ENCODE measurements around the gene CCDC63. TPM values are rescaled to one million over a fixed set of nuclear protein-coding genes. Genes with fewer than 3 reads are reported as not detected.

CCDC63 gene
- total and polyA plus RNA-seq, 4 donors = not detected

GRCh38 chr12:110804406-110804805, 42.4 kb upstream of the CCDC63 start:
- ATAC-seq (ENCODE audit: insufficient read depth, low FRiP score) = no peak
- 63 to 69% methylated on average over 3 of the region's 3 CpGs for WGBS, 2 donors
- H3K27me3 ChIP-seq (ENCODE audit: control insufficient read depth in 3 of 3, insufficient read depth in 3 of 3, low read length in 2 of 3) = no peaks in the 10 kb centered on the region
- no peak overlapping the region for H3K4me3 ChIP-seq
- H3K27ac ChIP-seq (ENCODE audit: low read depth in 1 of 2, low read length in 1 of 2) = no peak overlapping the region
- DNase-seq = no peak
- H3K4me1 ChIP-seq (ENCODE audit: control insufficient read depth in 5 of 5, insufficient read depth in 5 of 5, low read length in 5 of 5) = peaks cover 0 to 1% (median 0%) of the 10 kb centered on the region in 5 donors
- H3K9ac ChIP-seq (ENCODE audit: insufficient read depth in 1 of 2, low read length in 2 of 2) = no peak overlapping the region
- H3K36me3 ChIP-seq (ENCODE audit: control insufficient read depth in 4 of 4, insufficient read depth in 4 of 4, low read length in 4 of 4) = no peaks in the 10 kb centered on the region
- no peak for TF ChIP-seq CTCF (IDR thresholded peaks at IDR 0.05; ENCODE audit: control extremely low read depth, extremely low read depth)
- peaks cover 0 to 10% (median 2%) of the 10 kb centered on the region in 4 donors for H3K9me3 ChIP-seq (ENCODE audit: control insufficient read depth in 4 of 4, insufficient read depth in 3 of 4, low read length in 3 of 4)

- WGBS, 2 donors = 81 to 87% methylated on average over 7 of the region's 7 CpGs
- H3K9ac ChIP-seq (ENCODE audit: insufficient read depth in 1 of 2, low read length in 2 of 2) = no peak overlapping the region
- ATAC-seq (ENCODE audit: insufficient read depth, low FRiP score) = no peak
- no peak overlapping the region for H3K4me3 ChIP-seq
- no peak for DNase-seq
- peaks cover 0 to 7% (median 2%) of the 10 kb centered on the region in 4 donors for H3K9me3 ChIP-seq (ENCODE audit: control insufficient read depth in 4 of 4, insufficient read depth in 3 of 4, low read length in 3 of 4)
- no peaks in the 10 kb centered on the region for H3K36me3 ChIP-seq (ENCODE audit: control insufficient read depth in 4 of 4, insufficient read depth in 4 of 4, low read length in 4 of 4)
- H3K4me1 ChIP-seq (ENCODE audit: control insufficient read depth in 5 of 5, insufficient read depth in 5 of 5, low read length in 5 of 5) = peaks cover 0 to 1% (median 0%) of the 10 kb centered on the region in 5 donors
- H3K27ac ChIP-seq (ENCODE audit: low read depth in 1 of 2, low read length in 1 of 2) = no peak overlapping the region
- TF ChIP-seq CTCF (IDR thresholded peaks at IDR 0.05; ENCODE audit: control extremely low read depth, extremely low read depth) = no peak
- peaks cover 0 to 2% (median 0%) of the 10 kb centered on the region in 3 donors for H3K27me3 ChIP-seq (ENCODE audit: control insufficient read depth in 3 of 3, insufficient read depth in 3 of 3, low read length in 2 of 3)
Observed at GRCh38 chr12:110807640-110808039, 39.1 kb upstream of the CCDC63 start.

- DNase-seq (no peak), ATAC-seq (ENCODE audit: insufficient read depth, low FRiP score) (no peak)
- peaks cover 0 to 5% (median 2%) of the 10 kb centered on the region in 4 donors for H3K9me3 ChIP-seq (ENCODE audit: control insufficient read depth in 4 of 4, insufficient read depth in 3 of 4, low read length in 3 of 4)
- TF ChIP-seq CTCF (IDR thresholded peaks at IDR 0.05; ENCODE audit: control extremely low read depth, extremely low read depth) = no peak
- no peak overlapping the region for H3K9ac ChIP-seq (ENCODE audit: insufficient read depth in 1 of 2, low read length in 2 of 2)
- peaks cover 0 to 4% (median 0%) of the 10 kb centered on the region in 3 donors for H3K27me3 ChIP-seq (ENCODE audit: control insufficient read depth in 3 of 3, insufficient read depth in 3 of 3, low read length in 2 of 3)
- H3K27ac ChIP-seq (ENCODE audit: low read depth in 1 of 2, low read length in 1 of 2) = no peak overlapping the region
- peaks cover 0 to 1% (median 0%) of the 10 kb centered on the region in 5 donors for H3K4me1 ChIP-seq (ENCODE audit: control insufficient read depth in 5 of 5, insufficient read depth in 5 of 5, low read length in 5 of 5)
- H3K4me3 ChIP-seq = no peak overlapping the region
- WGBS, 2 donors = 58 to 82% methylated on average over 1 of the region's 1 CpG
- H3K36me3 ChIP-seq (ENCODE audit: control insufficient read depth in 4 of 4, insufficient read depth in 4 of 4, low read length in 4 of 4) = no peaks in the 10 kb centered on the region
Observed at GRCh38 chr12:110809149-110809548, 37.6 kb upstream of the CCDC63 start.

- Histone ChIP-seq H3K9me3 (ENCODE audit: control insufficient read depth in 4 of 4, insufficient read depth in 3 of 4, low read length in 3 of 4) (no peaks in the 10 kb centered on the region), H3K4me1 (ENCODE audit: control insufficient read depth in 5 of 5, insufficient read depth in 5 of 5, low read length in 5 of 5) (peaks cover 0 to 1% (median 0%) of the 10 kb centered on the region in 5 donors), H3K27me3 (ENCODE audit: control insufficient read depth in 3 of 3, insufficient read depth in 3 of 3, low read length in 2 of 3) (peaks cover 0 to 4% (median 0%) of the 10 kb centered on the region in 3 donors), H3K4me3 (no peak overlapping the region), H3K9ac (ENCODE audit: insufficient read depth in 1 of 2, low read length in 2 of 2) (no peak overlapping the region), H3K27ac (ENCODE audit: low read depth in 1 of 2, low read length in 1 of 2) (no peak overlapping the region), H3K36me3 (ENCODE audit: control insufficient read depth in 4 of 4, insufficient read depth in 4 of 4, low read length in 4 of 4) (no peaks in the 10 kb centered on the region)
- WGBS, 2 donors = 81 to 88% methylated on average over 6 of the region's 6 CpGs
- no peak for TF ChIP-seq CTCF (IDR thresholded peaks at IDR 0.05; ENCODE audit: control extremely low read depth, extremely low read depth)
- DNase-seq (no peak), ATAC-seq (ENCODE audit: insufficient read depth, low FRiP score) (no peak)
Observed at GRCh38 chr12:110811972-110812371, 34.8 kb upstream of the CCDC63 start.

Measured in lung (tissue), 12 donors.